ENCODE results near the gene TKTL1. TPM values are rescaled to one million over a fixed set of nuclear protein-coding genes. Genes with fewer than 3 reads are reported as not detected.

Gene TKTL1
- total RNA-seq, 1 donor from 2014 or later = not detected

DNA sequence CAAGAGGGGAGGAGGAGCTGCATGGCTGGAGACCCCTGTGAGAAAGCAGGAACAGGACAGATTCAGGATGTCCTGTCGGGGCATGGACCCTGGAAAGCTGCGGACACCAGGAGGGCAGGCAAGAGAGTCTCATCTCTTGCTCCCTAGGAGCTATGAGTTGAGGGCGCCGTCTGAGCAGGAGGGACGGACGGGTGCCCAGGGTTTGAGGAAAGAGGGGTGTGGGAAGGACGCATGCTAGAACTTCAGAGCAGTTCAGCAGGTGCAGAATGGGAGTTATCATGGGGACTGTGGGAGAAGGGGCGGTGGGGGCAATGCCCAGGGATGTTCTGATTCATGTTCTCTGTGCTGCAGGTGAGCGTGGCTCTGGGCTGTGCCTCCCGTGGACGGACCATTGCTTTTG is 24.8 kb downstream of the TKTL1 start:
- Histone ChIP-seq H3K36me3 (ENCODE audit: control insufficient read depth, insufficient read depth, low read length) (no peaks in the 10 kb centered on the region), H3K4me3 (ENCODE audit: low read depth, low read length) (no peak overlapping the region), H3K27me3 (ENCODE audit: control insufficient read depth, insufficient read depth, low read length) (peaks cover 7% of the 10 kb centered on the region)
- DNase-seq (ENCODE audit: low read depth) = no peak
- TF ChIP-seq, protein P1, sequence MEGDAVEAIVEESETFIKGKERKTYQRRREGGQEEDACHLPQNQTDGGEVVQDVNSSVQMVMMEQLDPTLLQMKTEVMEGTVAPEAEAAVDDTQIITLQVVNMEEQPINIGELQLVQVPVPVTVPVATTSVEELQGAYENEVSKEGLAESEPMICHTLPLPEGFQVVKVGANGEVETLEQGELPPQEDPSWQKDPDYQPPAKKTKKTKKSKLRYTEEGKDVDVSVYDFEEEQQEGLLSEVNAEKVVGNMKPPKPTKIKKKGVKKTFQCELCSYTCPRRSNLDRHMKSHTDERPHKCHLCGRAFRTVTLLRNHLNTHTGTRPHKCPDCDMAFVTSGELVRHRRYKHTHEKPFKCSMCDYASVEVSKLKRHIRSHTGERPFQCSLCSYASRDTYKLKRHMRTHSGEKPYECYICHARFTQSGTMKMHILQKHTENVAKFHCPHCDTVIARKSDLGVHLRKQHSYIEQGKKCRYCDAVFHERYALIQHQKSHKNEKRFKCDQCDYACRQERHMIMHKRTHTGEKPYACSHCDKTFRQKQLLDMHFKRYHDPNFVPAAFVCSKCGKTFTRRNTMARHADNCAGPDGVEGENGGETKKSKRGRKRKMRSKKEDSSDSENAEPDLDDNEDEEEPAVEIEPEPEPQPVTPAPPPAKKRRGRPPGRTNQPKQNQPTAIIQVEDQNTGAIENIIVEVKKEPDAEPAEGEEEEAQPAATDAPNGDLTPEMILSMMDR (IDR thresholded peaks at IDR 0.05; ENCODE audit: insufficient read depth, low read length, poor library complexity, severe bottlenecking) = no peak

GRCh38 chrX:154321152-154321551 is 25.6 kb downstream of the TKTL1 start:
- no peak for DNase-seq (ENCODE audit: low read depth)
- Histone ChIP-seq H3K36me3 (ENCODE audit: control insufficient read depth, insufficient read depth, low read length) (no peaks in the 10 kb centered on the region), H3K27me3 (ENCODE audit: control insufficient read depth, insufficient read depth, low read length) (peaks cover 7% of the 10 kb centered on the region), H3K4me3 (ENCODE audit: low read depth, low read length) (no peak overlapping the region)
- TF ChIP-seq, protein P1 (IDR thresholded peaks at IDR 0.05; ENCODE audit: insufficient read depth, low read length, poor library complexity, severe bottlenecking) = no peak

GRCh38 chrX:154321594-154321993 is 26.0 kb downstream of the TKTL1 start:
- no peaks in the 10 kb centered on the region for H3K36me3 ChIP-seq (ENCODE audit: control insufficient read depth, insufficient read depth, low read length)
- TF ChIP-seq, protein P1 (IDR thresholded peaks at IDR 0.05; ENCODE audit: insufficient read depth, low read length, poor library complexity, severe bottlenecking) = peak; percentile 12
- no peak overlapping the region for H3K4me3 ChIP-seq (ENCODE audit: low read depth, low read length)
- no peak for DNase-seq (ENCODE audit: low read depth)
- H3K27me3 ChIP-seq (ENCODE audit: control insufficient read depth, insufficient read depth, low read length) = peaks cover 7% of the 10 kb centered on the region

DNA sequence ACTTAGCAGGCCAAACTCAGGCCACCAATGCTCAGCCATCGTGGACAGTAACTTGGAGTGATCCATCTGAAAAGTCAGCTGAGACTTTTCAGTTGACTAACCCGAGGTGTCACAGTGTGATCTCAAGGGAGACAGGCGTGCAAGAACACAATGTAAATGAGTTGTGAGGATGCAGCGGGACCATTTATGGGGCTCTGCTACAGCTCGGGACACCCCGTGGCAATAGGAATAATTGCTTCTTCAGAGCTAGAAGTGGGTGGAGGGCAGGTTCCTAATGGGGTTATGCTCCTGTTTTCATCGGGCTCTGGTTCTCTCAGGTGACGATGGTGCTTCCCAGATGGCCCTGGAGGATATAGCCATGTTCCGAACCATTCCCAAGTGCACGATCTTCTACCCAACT is 27.3 kb downstream of the TKTL1 start:
- TF ChIP-seq, protein P1 (IDR thresholded peaks at IDR 0.05; ENCODE audit: insufficient read depth, low read length, poor library complexity, severe bottlenecking) = no peak
- H3K4me3 ChIP-seq (ENCODE audit: low read depth, low read length) = no peak overlapping the region
- H3K36me3 ChIP-seq (ENCODE audit: control insufficient read depth, insufficient read depth, low read length) = no peaks in the 10 kb centered on the region
- peaks cover 7% of the 10 kb centered on the region for H3K27me3 ChIP-seq (ENCODE audit: control insufficient read depth, insufficient read depth, low read length)
- no peak for DNase-seq (ENCODE audit: low read depth)

- TF ChIP-seq, protein P1 (IDR thresholded peaks at IDR 0.05; ENCODE audit: insufficient read depth, low read length, poor library complexity, severe bottlenecking) = no peak
- no peak for DNase-seq (ENCODE audit: low read depth)
- Histone ChIP-seq H3K36me3 (ENCODE audit: control insufficient read depth, insufficient read depth, low read length) (no peaks in the 10 kb centered on the region), H3K27me3 (ENCODE audit: control insufficient read depth, insufficient read depth, low read length) (peaks cover 7% of the 10 kb centered on the region), H3K4me3 (ENCODE audit: low read depth, low read length) (no peak overlapping the region)
Measured at GRCh38 chrX:154323537-154323936, 27.9 kb downstream of the TKTL1 start.

DNA sequence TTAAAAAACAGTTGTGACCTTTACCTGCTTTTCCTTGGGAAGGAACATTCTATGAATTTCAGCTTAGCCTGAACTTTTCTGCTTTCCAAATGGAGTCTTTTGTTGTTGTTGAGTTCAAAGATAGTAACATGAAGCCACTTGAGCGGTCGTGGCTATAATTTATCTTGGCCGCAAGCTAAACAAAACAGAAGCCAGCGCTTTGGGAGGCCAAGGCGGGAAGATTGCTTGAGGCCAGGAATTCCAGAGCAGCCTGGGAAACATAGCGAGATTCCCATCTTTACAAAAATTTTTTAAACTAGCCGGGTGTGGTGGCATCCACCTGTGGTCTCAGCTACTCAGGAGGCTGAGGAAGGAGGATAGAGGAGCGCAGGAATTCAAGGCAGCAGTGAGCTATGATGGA is 29.9 kb downstream of the TKTL1 start:
- DNase-seq (ENCODE audit: low read depth) = no peak
- no peak overlapping the region for H3K4me3 ChIP-seq (ENCODE audit: low read depth, low read length)
- TF ChIP-seq, protein P1 (IDR thresholded peaks at IDR 0.05; ENCODE audit: insufficient read depth, low read length, poor library complexity, severe bottlenecking) = no peak
- H3K27me3 ChIP-seq (ENCODE audit: control insufficient read depth, insufficient read depth, low read length) = peaks cover 5% of the 10 kb centered on the region
- no peaks in the 10 kb centered on the region for H3K36me3 ChIP-seq (ENCODE audit: control insufficient read depth, insufficient read depth, low read length)
